ENCODE measurements around the gene FOXO3. TPM values are rescaled to one million over a fixed set of nuclear protein-coding genes. Genes with fewer than 3 reads are reported as not detected.

FOXO3 gene
- total RNA-seq, 2 experiments from 2014 or later: 3.1 to 3.6 TPM

DNA sequence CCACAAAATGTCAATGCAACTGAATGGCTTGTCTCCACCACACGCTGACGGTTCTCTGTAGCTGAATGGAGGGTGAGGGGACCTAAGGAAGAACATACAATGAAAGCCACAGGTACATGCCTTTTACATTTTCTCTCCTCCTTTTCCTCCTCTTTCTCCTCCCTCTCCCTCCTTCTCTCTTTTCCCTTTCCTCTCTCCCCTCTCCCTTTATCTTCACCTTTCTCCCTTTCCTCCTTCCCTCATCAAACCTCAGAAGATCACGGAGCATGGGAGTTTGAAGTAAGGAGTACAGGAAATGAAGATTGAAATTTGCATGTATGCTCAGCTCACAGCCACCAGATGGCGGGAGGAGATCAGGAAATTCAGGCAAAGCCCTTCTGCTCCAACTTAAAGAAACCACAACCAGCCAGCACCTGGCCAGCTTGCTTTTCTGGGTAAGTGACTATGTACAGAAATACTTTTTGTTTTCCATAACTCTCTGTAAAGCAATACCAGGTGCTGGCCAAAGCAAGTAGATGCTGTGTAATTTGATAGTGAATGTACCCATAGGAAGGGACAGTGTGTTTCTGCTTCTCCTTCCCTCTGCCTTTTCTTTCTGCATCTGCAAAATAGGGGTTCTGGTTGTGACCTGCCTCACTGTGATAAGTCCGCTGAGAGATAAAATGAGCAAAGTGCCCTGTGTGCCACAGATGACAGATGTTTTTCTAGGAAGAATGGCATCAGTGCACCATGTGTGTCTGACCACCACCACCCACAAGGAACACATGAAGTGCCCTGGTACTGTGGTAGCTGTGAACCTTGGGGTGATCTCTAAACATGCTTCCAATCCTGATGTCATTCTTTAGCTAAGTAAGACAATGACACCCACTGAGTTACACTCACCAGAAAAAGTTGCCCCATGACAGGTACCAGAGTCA, 18.6 kb upstream of the FOXO3 start:
- H3K4me3 Mint-ChIP-seq: peak overlapping the region; percentile 34
- no peak overlapping the region for H3K27ac Mint-ChIP-seq
- intact Hi-C loops (cut with micrococcal nuclease): loop anchor here (1.0 to 5.0 kb wide), 5 partner anchors 240 to 840 kb away; partner anchors contain the start of gene CD164
- CTCF ChIA-PET: interaction anchor here (0.5 to 2.9 kb wide), 41 partner anchors 9 to 582 kb away, joined by 3 to 34 read pairs (median 4); partner anchors contain the start of gene ARMC2
- peak; percentile 83 for DNase-seq
- peaks cover 7% of the 10 kb centered on the region for H3K4me1 Mint-ChIP-seq (ENCODE audit: low read depth)
- peaks cover 8% of the 10 kb centered on the region for H3K27me3 Mint-ChIP-seq (ENCODE audit: low read depth)
- no peaks in the 10 kb centered on the region for H3K36me3 Mint-ChIP-seq (ENCODE audit: low read depth)
- peaks cover 2% of the 10 kb centered on the region for H3K9me3 Mint-ChIP-seq

DNA sequence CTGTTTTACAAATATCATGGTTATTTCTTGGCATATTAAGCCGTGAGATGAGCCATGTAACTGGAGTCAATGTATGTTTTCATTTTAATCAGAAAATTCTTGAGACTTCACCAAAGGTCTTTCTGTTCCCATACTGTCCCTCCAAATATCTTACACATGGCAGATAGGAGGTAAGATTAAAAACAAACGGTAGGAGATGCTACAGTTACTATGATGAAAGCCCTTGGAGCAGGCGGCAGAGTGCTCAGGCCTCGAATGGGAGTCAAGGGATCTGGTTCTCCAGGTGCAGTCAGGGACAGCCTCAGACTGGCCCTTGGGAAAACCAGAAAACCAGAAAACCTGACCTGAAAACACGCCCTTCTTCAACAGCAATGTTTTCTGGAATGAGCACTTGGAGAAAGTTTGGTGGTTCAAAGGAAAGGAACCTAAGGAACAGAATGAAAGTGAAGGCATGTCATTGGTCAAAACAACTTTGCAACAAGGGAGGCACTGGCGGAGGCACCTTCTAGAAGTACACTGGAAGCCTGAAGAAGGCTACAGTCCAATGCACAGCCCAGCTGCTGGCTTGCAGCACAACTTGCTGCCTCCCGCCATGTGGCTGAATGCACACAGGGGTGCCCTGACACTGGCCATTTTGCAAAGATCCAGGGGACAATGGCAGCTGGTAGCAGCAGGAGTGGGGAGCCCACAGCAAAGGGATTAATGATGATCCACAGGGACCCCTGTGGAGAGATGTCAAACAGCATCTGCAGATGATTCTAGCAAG, 17.4 kb upstream of the FOXO3 start:
- no peak for DNase-seq
- peaks cover 7% of the 10 kb centered on the region for H3K4me1 Mint-ChIP-seq (ENCODE audit: low read depth)
- no peaks in the 10 kb centered on the region for H3K36me3 Mint-ChIP-seq (ENCODE audit: low read depth)
- peaks cover 2% of the 10 kb centered on the region for H3K9me3 Mint-ChIP-seq
- no peak overlapping the region for H3K27ac Mint-ChIP-seq
- CTCF ChIA-PET: interaction anchor here (0.6 to 2.9 kb wide), 17 partner anchors 23 to 581 kb away, joined by 3 to 34 read pairs (median 5); no protein-coding TSS in a partner anchor
- no peak overlapping the region for H3K4me3 Mint-ChIP-seq
- intact Hi-C loops (cut with micrococcal nuclease): loop anchor here (5.0 kb wide), 1 partner anchor 839 kb away; the partner anchor contains the start of gene CD164
- H3K27me3 Mint-ChIP-seq (ENCODE audit: low read depth): peaks cover 8% of the 10 kb centered on the region

DNA sequence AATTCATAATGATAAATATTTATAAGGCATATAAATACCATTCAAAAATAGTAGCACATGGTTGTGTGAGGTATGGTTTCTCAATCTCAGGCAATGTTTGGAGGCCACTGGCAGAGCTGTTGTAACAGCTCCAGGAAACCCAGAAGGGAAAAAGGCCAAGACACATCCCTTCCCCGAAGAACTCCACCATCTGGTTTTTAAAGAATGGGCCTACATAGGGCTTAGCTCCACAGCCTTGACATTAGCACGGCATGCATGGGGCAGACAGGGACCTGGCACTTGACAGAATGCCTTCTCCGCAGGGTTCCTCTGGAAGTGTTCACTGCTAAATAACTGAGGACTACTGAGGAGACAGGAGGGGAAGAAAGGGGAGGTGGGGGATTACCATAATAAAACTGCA, 16.1 kb upstream of the FOXO3 start:
- Mint-ChIP-seq H3K27ac (no peak overlapping the region), H3K9me3 (peaks cover under 1% of the 10 kb centered on the region), H3K36me3 (ENCODE audit: low read depth) (no peaks in the 10 kb centered on the region), H3K4me1 (ENCODE audit: low read depth) (peaks cover 7% of the 10 kb centered on the region), H3K27me3 (ENCODE audit: low read depth) (peaks cover 7% of the 10 kb centered on the region), H3K4me3 (no peak overlapping the region)
- intact Hi-C loops (cut with micrococcal nuclease): loop anchor here (5.0 kb wide), 1 partner anchor 838 kb away; the partner anchor contains the start of gene CD164
- DNase-seq: no peak
- CTCF ChIA-PET: interaction anchor here (0.7 to 2.1 kb wide), 7 partner anchors 58 to 530 kb away, joined by 3 to 11 read pairs (median 4); no protein-coding TSS in a partner anchor

DNA sequence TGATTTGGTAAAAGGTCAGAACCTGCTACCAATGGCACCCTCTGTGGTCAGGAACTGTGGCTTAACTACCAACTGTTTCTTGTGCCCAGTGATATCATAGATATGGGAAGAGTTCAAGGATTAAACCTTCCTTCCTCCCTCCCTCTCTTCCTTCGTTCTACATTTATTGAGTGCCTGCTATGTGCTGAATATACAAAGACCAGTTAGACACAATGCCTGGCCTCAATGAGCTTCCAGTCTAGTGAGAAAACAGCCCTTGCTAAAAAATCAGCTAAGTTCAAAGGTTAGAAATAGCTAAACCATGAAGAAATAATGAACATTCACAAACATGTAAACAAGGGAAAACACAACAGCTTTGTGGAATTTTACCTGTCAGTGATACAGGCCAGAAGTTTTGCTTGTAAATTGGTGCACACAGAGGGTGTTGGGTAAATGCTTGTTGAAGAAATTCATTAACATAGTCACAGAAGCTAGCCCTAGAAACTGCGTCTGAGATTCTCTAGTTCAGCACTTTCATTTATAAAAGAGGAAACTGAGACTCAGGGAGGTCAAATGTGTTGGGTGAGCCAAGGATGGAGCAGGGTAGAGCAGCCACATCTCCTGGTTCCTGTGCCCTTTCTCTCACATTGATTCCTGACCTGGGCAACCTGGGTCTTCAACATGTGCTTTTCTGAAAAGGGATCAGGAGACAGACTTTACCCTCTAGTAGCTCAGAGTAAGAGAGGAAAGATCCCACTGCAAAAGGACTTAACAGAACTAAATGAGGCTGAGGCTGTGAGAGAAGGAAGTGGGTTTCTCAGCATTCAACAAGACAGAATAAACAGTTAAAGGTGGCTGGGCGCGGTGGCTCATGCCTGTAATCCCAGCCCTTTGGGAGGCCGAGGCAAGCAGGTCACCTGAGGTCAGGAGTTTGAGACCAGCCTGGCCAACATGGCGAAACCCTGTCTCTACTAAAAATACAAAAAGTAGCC, 14.4 kb upstream of the FOXO3 start:
- Mint-ChIP-seq H3K27ac (no peak overlapping the region), H3K27me3 (ENCODE audit: low read depth) (peaks cover 4% of the 10 kb centered on the region), H3K4me3 (no peak overlapping the region)

DNA sequence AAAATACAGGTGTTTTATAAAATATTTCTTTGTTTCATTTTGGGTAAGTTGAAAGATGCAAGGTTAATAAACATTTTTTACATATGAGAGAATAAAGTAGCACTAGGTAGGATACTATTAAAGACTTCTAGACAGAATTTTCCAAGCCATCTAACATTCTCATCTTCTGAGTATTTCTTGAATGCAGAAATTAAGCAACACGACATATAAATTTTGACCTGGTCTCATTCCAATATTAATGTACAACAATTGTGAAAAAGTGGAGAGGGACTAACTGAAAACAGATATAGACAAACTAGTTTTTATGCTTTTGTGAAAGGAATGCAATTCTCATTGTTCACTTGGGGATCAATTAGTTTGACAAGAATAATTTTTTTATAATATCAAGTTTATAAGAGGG, 11.5 kb upstream of the FOXO3 start:
- intact Hi-C loops (cut with micrococcal nuclease): no loop called here
- CTCF ChIA-PET: no interaction called here
- H3K4me1 Mint-ChIP-seq (ENCODE audit: low read depth): peaks cover 3% of the 10 kb centered on the region
- H3K27ac Mint-ChIP-seq: no peak overlapping the region
- H3K4me3 Mint-ChIP-seq: no peak overlapping the region
- DNase-seq: no peak
- H3K27me3 Mint-ChIP-seq (ENCODE audit: low read depth): no peaks in the 10 kb centered on the region
- no peaks in the 10 kb centered on the region for H3K36me3 Mint-ChIP-seq (ENCODE audit: low read depth)
- H3K9me3 Mint-ChIP-seq: no peaks in the 10 kb centered on the region

More for the DNA sequence above, 14.4 kb upstream of the FOXO3 start:
- CTCF ChIA-PET: interaction anchor here (0.7 to 1.5 kb wide), 6 partner anchors 167 to 1505 kb away, joined by 3 to 6 read pairs (median 3); no protein-coding TSS in a partner anchor
- Mint-ChIP-seq H3K9me3 (no peaks in the 10 kb centered on the region), H3K4me1 (ENCODE audit: low read depth) (peaks cover 7% of the 10 kb centered on the region), H3K36me3 (ENCODE audit: low read depth) (no peaks in the 10 kb centered on the region)
- DNase-seq: no peak
- intact Hi-C loops (cut with micrococcal nuclease): no loop called here

DNA sequence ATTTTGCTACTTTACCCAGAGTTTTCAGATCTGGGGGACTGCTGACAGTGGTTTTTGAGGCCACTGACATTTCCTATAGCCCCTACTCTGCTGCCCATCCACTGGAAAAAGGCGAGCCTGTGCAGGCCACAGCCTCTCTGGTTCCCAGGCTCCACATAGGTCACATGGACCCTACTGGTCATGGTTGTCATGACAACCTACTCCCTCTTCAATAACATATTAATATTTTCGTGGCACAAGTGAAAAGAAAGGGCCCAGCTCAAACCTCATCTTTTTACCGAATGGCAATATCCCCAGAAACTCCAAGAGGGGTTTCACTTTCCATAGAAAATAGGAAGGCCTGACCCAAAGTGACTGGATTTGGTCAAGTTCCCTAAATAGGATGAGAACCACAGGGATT, 11.0 kb upstream of the FOXO3 start:
- CTCF ChIA-PET: interaction anchor here (2.5 kb wide), 1 partner anchor 9 kb away, joined by 7 read pairs; no protein-coding TSS in a partner anchor
- H3K27me3 Mint-ChIP-seq (ENCODE audit: low read depth): no peaks in the 10 kb centered on the region
- intact Hi-C loops (cut with micrococcal nuclease): no loop called here
- no peak for DNase-seq
- peaks cover 3% of the 10 kb centered on the region for H3K4me1 Mint-ChIP-seq (ENCODE audit: low read depth)
- no peaks in the 10 kb centered on the region for H3K36me3 Mint-ChIP-seq (ENCODE audit: low read depth)
- H3K4me3 Mint-ChIP-seq: no peak overlapping the region
- H3K9me3 Mint-ChIP-seq: no peaks in the 10 kb centered on the region
- no peak overlapping the region for H3K27ac Mint-ChIP-seq

DNA sequence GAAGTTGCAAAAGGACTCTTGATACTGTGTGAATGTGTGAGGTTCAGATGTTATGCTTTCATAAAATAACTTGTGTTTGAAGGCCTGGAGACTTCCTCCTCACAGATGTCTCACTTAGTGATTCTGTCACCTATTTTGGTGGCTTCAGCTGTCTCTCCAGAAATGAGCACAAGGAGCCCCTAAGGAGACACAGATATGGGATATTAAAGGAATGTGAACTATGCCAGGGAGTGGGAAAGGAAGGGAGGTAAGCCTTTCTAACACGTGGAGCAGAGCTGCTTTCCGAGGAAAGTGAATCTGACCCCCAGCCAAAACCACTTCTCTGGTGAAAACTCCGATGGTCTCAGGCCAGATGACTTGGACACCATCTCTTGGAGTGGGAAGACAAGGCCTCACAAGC, 10.5 kb upstream of the FOXO3 start:
- Mint-ChIP-seq H3K27ac (no peak overlapping the region), H3K36me3 (ENCODE audit: low read depth) (no peaks in the 10 kb centered on the region), H3K4me1 (ENCODE audit: low read depth) (peaks cover 3% of the 10 kb centered on the region), H3K9me3 (no peaks in the 10 kb centered on the region), H3K4me3 (no peak overlapping the region), H3K27me3 (ENCODE audit: low read depth) (no peaks in the 10 kb centered on the region)
- DNase-seq: no peak
- intact Hi-C loops (cut with micrococcal nuclease): no loop called here
- CTCF ChIA-PET: interaction anchor here (2.5 kb wide), 1 partner anchor 9 kb away, joined by 7 read pairs; no protein-coding TSS in a partner anchor

DNA sequence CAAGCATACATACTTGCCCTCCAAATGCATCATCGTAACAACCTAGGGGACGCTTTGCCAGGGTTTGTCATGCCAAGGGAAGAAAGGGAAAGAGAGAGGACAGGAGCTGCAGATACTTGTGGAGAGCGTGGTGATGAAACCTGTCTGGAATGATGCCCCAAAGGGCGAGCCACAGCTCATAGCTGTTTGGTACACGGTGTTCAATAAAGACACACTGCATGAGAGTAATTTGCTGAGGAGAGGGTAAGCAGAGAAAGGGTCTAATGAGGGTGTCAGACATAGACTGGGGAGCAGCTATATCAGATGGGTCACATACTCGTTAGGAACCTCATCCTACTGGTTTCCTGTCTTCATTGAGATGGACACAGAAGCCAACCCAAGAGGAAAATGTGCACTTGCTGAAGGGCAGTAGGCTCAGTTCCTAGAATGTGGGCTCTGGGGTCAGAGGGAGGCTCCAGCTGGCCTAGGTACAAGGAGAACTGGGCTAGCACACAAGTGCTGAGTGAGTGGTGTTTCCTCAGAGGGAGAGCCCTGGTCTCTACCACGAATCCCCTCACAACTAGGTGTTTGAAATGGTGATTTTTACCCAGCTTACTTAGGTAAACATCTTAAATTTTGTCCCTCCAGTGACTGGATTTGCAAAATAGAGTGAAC, 5.2 kb upstream of the FOXO3 start:
- DNase-seq: no peak
- Mint-ChIP-seq H3K4me1 (ENCODE audit: low read depth) (no peaks in the 10 kb centered on the region), H3K36me3 (ENCODE audit: low read depth) (no peaks in the 10 kb centered on the region), H3K27ac (no peak overlapping the region), H3K27me3 (ENCODE audit: low read depth) (no peaks in the 10 kb centered on the region), H3K9me3 (no peaks in the 10 kb centered on the region), H3K4me3 (no peak overlapping the region)
- CTCF ChIA-PET: interaction anchor here (0.6 to 0.7 kb wide), 2 partner anchors 15 to 232 kb away, joined by 3 to 4 read pairs; no protein-coding TSS in a partner anchor
- intact Hi-C loops (cut with micrococcal nuclease): loop anchor here (5.0 kb wide), 4 partner anchors 282 to 927 kb away; partner anchors contain the start of gene ZBTB24

DNA sequence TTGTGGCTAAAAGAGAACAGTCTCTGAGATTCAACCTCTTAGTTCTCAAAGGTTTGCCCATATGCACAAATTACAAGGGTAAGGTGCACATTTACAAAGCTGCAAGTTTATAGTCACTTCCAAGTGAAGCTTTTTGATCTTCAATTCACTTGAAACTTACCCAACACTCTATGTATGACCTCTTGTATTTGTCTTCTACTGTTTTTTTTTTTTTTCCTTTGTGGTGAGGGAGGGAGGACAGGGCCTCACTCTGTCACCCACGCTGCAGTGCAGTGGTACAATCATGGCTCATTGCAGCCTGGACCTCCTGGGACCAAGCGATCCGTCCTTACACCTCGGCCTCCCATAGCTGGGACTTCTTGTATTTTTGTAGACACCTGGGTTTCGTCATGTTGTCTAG, 4.5 kb upstream of the FOXO3 start:
- Mint-ChIP-seq H3K27me3 (ENCODE audit: low read depth) (no peaks in the 10 kb centered on the region), H3K36me3 (ENCODE audit: low read depth) (no peaks in the 10 kb centered on the region), H3K4me1 (ENCODE audit: low read depth) (no peaks in the 10 kb centered on the region), H3K9me3 (no peaks in the 10 kb centered on the region), H3K27ac (no peak overlapping the region), H3K4me3 (no peak overlapping the region)
- no peak for DNase-seq
- CTCF ChIA-PET: interaction anchor here (0.6 to 1.2 kb wide), 3 partner anchors 16 to 290 kb away, joined by 3 to 4 read pairs (median 3); no protein-coding TSS in a partner anchor
- intact Hi-C loops (cut with micrococcal nuclease): loop anchor here (5.0 kb wide), 4 partner anchors 281 to 926 kb away; partner anchors contain the start of gene ZBTB24

DNA sequence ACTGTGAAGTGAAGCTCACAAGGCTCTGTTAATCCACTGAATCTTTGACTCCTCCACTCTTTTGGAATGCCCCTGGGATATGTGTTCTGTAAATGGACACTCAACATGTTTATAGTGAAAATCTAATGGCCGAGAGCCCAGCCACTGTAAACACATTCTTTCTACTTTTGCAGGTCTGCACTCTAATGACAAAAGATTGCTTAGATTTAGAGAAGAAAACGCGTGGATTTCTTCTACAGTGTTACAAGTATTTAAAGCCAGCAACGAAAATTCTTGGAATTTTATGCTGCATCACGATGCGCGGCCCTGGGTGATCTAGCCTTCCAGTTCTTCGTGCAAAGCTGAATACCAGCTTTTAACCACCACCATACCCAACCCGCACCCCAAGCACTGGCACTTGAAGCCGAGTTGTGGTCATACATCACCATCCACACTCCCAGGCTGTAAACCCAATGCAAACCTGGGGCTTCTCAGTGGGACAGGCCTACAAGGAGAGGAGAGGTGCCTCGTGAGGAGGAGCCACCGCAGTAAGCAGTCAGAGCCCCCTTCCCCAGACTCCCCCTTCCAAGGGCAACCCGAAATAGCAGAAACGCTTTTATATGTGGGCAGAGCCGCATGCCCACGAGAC, 3.7 kb upstream of the FOXO3 start:
- DNase-seq: no peak
- Mint-ChIP-seq H3K9me3 (no peaks in the 10 kb centered on the region), H3K36me3 (ENCODE audit: low read depth) (no peaks in the 10 kb centered on the region), H3K27me3 (ENCODE audit: low read depth) (peaks cover under 1% of the 10 kb centered on the region), H3K4me1 (ENCODE audit: low read depth) (peaks cover 4% of the 10 kb centered on the region), H3K4me3 (peak overlapping the region; percentile 88), H3K27ac (peak overlapping the region; percentile 26)
- CTCF ChIA-PET: interaction anchor here (0.8 to 3.5 kb wide), 4 partner anchors 15 to 515 kb away, joined by 3 to 13 read pairs (median 3); partner anchors contain the start of gene ARMC2
- intact Hi-C loops (cut with micrococcal nuclease): loop anchor here (5.0 kb wide), 4 partner anchors 280 to 925 kb away; partner anchors contain the start of gene ZBTB24
